ENCODE data around the gene CNTNAP2.
"Not testable (repeated sequence)": the region's sequence is repeated elsewhere in the genome, so short reads cannot be mapped to it uniquely, and the experiment has no call there.

The CNTNAP2 gene

GRCh38 chr7:147593271-147594057 is 1476.9 kb downstream of the CNTNAP2 start:
- DNase-seq: no peak

- DNase-seq: no peak
Observed at GRCh38 chr7:147595042-147595441, 1478.4 kb downstream of the CNTNAP2 start.

- not testable (repeated sequence) for DNase-seq
Observed at GRCh38 chr7:147598687-147599086, 1482.1 kb downstream of the CNTNAP2 start.

DNA sequence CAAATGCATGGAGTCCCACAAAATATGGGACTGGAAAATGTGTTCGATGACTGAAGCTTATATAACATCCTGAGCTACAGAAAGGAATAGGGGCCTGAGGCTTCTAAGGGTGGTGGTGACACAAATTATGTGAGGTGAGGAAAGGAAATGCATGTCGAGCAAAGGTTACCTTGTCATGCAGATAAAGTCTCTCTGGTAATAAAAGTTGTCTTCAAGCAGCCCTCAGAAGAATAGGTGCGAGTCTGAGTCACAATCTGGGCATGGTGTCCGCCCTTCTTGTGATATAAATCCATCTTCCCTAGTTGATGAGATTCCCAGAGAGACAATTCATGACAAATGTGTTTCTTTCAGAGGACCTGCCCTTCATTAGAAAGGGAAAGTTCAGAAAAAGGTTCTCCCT is 1488.7 kb downstream of the CNTNAP2 start:
- no peak for DNase-seq

- no peak for DNase-seq
Observed at GRCh38 chr7:147607157-147607800, 1490.7 kb downstream of the CNTNAP2 start.

DNA sequence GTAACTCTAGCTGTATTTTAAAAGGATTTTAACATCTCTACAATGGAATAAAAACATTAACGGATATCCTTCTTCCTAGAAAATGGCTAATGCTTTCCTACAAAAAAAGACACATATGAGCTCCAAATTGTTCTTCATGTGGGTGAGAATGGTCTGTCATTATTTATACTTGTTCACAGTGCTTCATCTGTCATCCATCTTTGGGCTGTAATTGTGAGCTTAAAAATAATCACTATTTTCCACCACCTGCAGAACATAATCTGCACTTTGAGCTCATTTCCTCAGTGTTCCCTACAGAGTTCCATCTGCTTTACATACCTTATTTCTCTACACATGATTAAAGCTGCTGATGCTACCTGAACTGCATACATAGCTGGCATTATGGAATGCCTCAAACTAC is 1494.8 kb downstream of the CNTNAP2 start:
- no peak for DNase-seq

GRCh38 chr7:147635288-147635687 is 1518.7 kb downstream of the CNTNAP2 start:
- DNase-seq: no peak

DNA sequence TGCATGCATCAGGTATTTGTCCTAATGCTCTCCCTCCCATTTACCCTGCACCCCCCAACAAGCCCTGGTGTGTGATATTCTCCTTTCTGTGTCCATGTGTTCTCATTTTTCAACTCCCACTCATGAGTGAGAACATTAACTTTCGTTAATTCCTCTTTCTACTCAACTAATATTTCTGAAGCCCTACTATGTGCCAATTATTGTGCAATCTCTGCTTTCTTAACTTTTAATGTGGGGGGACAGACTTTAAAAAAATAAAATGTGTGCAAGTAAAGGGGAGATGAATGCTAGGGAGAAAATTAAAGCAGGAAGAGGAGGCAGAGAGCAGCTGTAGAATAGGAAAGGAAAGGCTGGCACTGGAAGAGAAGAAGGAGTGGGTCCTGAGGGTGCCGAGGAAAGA is 1520.0 kb downstream of the CNTNAP2 start:
- DNase-seq: no peak

- no peak for DNase-seq
Observed at GRCh38 chr7:147638566-147638965, 1522.0 kb downstream of the CNTNAP2 start.

DNA sequence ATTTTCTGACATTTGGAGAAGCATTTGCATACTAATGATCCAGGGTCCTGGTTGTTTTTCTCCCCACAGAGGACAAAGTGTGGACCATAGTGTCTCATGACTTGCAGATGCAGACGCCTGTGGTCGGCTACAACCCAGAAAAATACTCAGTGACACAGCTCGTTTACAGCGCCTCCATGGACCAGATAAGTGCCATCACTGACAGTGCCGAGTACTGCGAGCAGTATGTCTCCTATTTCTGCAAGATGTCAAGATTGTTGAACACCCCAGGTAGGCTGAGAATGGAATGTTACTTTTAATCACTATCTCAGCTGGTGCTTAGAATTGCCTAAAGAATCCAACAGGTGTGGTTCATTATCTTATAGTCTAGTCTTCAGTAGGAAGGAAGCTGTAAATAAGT is 1522.4 kb downstream of the CNTNAP2 start:
- DNase-seq: no peak

GRCh38 chr7:147639751-147640150 is 1523.2 kb downstream of the CNTNAP2 start:
- DNase-seq: no peak

DNA sequence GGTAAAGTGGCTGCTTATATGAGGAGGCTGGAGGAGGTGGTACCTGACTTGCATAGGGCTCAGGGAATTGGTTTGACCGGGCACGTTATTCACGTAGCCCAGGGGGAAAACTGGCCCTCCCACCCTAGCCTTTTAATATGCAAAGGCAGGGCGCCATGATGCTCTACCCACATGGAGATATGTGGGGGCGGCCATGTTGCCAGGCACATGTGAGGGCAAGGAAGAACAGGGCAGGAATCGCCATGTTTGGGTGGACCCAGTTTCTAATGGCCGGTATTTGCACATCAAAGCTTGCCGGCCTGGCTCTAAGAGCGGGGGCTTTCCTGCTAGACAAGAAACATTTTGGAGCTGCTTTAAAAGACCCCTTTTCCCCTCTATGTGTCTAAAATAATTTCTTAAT is 1524.2 kb downstream of the CNTNAP2 start:
- no peak for DNase-seq

DNA sequence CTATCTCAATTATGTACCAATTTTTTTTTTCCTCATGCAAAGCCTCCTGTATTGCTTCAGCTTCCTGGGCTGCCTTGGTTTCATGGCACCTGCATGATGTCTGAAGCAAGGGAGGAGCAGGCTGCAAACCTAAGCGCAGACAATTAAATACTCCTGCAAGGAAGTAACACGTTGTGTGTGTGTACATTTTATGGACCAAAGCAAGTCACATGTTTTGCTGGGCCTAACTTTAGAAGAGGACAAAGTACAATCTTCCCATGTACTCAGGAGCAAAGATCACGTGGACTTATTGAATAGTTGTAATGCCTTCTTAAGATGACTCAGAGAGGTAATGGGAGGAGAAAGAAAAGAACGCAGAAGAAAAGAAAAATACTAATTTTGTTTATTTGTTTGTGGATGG is 1530.0 kb downstream of the CNTNAP2 start:
- DNase-seq: no peak

- DNase-seq: no peak
Observed at GRCh38 chr7:147650991-147651390, 1534.4 kb downstream of the CNTNAP2 start.

DNA sequence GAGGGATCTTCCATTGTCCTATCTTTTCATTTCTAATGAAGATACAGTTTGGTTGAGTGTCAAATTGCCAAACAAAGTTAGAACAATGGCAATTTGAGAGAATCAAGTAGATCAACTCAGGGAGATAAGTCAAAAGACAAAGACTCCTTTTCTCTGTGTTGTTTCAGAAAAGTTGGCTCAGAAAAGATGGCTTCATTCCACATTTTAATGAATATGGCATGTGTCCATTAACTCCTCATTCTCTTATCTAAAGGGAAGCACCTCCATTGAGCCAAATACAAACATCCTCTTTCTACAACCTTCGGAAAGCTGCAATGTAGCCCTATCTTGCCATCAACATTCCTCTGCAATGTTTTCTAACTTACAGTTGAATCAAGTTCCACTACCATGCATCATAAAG is 1535.0 kb downstream of the CNTNAP2 start:
- DNase-seq: no peak

GRCh38 chr7:147653456-147653855 is 1536.9 kb downstream of the CNTNAP2 start:
- DNase-seq: no peak

GRCh38 chr7:147658392-147658967 is 1541.9 kb downstream of the CNTNAP2 start:
- no peak for DNase-seq

- no peak for DNase-seq
Observed at GRCh38 chr7:147659036-147659995, 1542.7 kb downstream of the CNTNAP2 start.

GRCh38 chr7:147664541-147664940 is 1547.9 kb downstream of the CNTNAP2 start:
- no peak for DNase-seq

GRCh38 chr7:147670759-147671158 is 1554.2 kb downstream of the CNTNAP2 start:
- DNase-seq: no peak

- DNase-seq: no peak
Observed at GRCh38 chr7:147674705-147675104, 1558.1 kb downstream of the CNTNAP2 start.

DNA sequence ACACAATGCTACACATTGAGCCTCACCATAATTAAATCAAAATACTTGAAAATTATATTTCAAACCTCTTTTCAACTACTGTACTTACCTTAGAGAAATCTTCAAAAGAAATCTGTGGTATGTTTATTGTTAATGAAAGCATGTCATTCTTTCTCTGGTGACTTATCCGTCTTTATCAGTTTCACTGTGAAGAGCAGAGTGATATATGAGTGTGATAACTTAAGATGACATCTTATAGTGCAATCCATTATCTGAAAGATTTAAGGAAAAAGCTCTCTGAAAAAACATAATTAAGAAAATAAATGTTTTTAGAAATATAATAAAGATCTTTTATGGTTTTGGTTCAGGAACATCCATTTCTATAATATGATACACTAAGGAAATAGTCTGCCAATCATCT is 1562.3 kb downstream of the CNTNAP2 start:
- DNase-seq: no peak

DNA sequence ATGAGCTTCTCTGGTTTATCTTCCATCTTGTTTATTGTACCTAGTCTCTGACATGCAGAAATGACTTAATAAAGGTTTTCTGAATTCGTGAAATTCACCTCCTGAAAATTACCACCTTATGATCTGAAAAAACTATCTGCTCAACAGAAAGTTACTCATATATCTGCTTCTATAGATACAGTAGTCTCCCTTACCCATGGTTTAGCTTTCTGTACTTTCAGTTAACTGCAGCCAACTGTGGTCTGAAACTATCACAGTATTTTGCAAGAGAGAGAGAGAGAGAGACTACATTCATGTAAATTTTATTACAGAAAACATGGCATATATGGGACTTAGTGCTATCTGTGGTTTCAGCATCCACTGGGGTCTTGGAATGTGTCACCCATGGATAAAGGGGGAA is 1564.9 kb downstream of the CNTNAP2 start:
- DNase-seq: no peak
